ENCODE measurements around the gene ATP9A.
A peak's percentile ranks its signal among the peaks of the same experiment; 100 is the strongest.

ATP9A gene

DNA sequence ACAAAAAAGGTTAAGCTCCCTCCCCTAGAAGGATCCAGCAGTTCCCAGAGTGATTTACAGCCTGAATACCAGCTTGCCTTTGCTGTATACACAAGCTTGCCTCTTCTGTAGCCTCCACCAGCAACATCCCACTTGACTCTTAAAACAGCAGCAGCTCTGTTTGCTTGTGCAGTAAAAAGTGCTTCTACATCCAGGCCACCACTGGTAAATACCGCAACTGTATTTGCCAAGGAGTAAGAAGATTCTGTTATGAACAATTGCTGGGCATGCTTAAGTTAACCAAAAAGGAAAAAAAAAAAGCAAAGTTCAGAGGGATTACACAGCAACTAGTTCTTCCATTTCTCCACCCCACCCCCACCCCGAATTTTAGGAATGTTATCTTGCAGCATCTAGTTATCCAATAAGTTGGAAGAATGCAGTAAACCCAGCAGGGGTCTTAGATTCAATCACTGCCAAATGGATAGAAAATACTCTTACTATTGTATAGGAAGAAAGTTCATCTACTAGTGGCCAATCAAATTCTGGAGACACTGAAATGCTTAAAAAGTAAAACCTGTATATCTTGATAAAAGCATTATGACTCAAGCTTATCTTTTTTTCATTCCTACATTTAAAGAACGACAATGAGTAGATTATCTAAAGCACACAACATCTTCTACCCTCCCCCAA is 29.3 kb upstream of the ATP9A start (continued):
- TF ChIP-seq, protein P1, sequence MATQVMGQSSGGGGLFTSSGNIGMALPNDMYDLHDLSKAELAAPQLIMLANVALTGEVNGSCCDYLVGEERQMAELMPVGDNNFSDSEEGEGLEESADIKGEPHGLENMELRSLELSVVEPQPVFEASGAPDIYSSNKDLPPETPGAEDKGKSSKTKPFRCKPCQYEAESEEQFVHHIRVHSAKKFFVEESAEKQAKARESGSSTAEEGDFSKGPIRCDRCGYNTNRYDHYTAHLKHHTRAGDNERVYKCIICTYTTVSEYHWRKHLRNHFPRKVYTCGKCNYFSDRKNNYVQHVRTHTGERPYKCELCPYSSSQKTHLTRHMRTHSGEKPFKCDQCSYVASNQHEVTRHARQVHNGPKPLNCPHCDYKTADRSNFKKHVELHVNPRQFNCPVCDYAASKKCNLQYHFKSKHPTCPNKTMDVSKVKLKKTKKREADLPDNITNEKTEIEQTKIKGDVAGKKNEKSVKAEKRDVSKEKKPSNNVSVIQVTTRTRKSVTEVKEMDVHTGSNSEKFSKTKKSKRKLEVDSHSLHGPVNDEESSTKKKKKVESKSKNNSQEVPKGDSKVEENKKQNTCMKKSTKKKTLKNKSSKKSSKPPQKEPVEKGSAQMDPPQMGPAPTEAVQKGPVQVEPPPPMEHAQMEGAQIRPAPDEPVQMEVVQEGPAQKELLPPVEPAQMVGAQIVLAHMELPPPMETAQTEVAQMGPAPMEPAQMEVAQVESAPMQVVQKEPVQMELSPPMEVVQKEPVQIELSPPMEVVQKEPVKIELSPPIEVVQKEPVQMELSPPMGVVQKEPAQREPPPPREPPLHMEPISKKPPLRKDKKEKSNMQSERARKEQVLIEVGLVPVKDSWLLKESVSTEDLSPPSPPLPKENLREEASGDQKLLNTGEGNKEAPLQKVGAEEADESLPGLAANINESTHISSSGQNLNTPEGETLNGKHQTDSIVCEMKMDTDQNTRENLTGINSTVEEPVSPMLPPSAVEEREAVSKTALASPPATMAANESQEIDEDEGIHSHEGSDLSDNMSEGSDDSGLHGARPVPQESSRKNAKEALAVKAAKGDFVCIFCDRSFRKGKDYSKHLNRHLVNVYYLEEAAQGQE (tag by site-specific recombination; IDR thresholded peaks at IDR 0.05): no peak
- no peak for TF ChIP-seq ZNF624 (tag by site-specific recombination; IDR thresholded peaks at IDR 0.05)
- TF ChIP-seq ZFHX2 (tag by site-specific recombination; conservative IDR thresholded peaks at IDR 0.05): no peak
- no peak for TF ChIP-seq ZNF76 (tag by site-specific recombination; IDR thresholded peaks at IDR 0.05; ENCODE audit: borderline replicate concordance, low read depth)
- no peak for TF ChIP-seq ZNF473 (tag by site-specific recombination; IDR thresholded peaks at IDR 0.05)
- no peak for TF ChIP-seq ZNF24 (tag by site-specific recombination; IDR thresholded peaks at IDR 0.05)
- TF ChIP-seq, protein P2, sequence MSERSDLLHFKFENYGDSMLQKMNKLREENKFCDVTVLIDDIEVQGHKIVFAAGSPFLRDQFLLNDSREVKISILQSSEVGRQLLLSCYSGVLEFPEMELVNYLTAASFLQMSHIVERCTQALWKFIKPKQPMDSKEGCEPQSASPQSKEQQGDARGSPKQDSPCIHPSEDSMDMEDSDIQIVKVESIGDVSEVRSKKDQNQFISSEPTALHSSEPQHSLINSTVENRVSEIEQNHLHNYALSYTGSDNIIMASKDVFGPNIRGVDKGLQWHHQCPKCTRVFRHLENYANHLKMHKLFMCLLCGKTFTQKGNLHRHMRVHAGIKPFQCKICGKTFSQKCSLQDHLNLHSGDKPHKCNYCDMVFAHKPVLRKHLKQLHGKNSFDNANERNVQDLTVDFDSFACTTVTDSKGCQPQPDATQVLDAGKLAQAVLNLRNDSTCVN (tag by site-specific recombination; optimal IDR thresholded peaks at IDR 0.05): no peak
- TF ChIP-seq, protein P3, sequence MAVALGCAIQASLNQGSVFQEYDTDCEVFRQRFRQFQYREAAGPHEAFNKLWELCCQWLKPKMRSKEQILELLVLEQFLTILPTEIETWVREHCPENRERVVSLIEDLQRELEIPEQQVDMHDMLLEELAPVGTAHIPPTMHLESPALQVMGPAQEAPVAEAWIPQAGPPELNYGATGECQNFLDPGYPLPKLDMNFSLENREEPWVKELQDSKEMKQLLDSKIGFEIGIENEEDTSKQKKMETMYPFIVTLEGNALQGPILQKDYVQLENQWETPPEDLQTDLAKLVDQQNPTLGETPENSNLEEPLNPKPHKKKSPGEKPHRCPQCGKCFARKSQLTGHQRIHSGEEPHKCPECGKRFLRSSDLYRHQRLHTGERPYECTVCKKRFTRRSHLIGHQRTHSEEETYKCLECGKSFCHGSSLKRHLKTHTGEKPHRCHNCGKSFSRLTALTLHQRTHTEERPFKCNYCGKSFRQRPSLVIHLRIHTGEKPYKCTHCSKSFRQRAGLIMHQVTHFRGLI (tag by site-specific recombination; IDR thresholded peaks at IDR 0.05): no peak
- TF ChIP-seq, protein P4, sequence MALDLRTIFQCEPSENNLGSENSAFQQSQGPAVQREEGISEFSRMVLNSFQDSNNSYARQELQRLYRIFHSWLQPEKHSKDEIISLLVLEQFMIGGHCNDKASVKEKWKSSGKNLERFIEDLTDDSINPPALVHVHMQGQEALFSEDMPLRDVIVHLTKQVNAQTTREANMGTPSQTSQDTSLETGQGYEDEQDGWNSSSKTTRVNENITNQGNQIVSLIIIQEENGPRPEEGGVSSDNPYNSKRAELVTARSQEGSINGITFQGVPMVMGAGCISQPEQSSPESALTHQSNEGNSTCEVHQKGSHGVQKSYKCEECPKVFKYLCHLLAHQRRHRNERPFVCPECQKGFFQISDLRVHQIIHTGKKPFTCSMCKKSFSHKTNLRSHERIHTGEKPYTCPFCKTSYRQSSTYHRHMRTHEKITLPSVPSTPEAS (tag by site-specific recombination; IDR thresholded peaks at IDR 0.05): no peak
- TF ChIP-seq ZNF433 (tag by site-specific recombination; IDR thresholded peaks at IDR 0.05; ENCODE audit: low read depth): no peak
- 0 out of 2 replicates have a peak, but pooled peaks have one; percentile 11 for TF ChIP-seq ZBTB8A (tag by site-specific recombination; IDR thresholded peaks at IDR 0.05)
- TF ChIP-seq ZNF843 (tag by site-specific recombination; IDR thresholded peaks at IDR 0.05): no peak
- no peak for TF ChIP-seq ZFP41 (tag by site-specific recombination; IDR thresholded peaks at IDR 0.05; ENCODE audit: borderline replicate concordance)
- TF ChIP-seq YY1 (tag by site-specific recombination; IDR thresholded peaks at IDR 0.05): no peak
- TF ChIP-seq SP3 (tag by site-specific recombination; IDR thresholded peaks at IDR 0.05): no peak
- no peak for TF ChIP-seq REPIN1 (tag by site-specific recombination; IDR thresholded peaks at IDR 0.05; ENCODE audit: low read depth)
- no peak for TF ChIP-seq ZNF169 (tag by site-specific recombination; IDR thresholded peaks at IDR 0.05)
- TF ChIP-seq, protein P5, sequence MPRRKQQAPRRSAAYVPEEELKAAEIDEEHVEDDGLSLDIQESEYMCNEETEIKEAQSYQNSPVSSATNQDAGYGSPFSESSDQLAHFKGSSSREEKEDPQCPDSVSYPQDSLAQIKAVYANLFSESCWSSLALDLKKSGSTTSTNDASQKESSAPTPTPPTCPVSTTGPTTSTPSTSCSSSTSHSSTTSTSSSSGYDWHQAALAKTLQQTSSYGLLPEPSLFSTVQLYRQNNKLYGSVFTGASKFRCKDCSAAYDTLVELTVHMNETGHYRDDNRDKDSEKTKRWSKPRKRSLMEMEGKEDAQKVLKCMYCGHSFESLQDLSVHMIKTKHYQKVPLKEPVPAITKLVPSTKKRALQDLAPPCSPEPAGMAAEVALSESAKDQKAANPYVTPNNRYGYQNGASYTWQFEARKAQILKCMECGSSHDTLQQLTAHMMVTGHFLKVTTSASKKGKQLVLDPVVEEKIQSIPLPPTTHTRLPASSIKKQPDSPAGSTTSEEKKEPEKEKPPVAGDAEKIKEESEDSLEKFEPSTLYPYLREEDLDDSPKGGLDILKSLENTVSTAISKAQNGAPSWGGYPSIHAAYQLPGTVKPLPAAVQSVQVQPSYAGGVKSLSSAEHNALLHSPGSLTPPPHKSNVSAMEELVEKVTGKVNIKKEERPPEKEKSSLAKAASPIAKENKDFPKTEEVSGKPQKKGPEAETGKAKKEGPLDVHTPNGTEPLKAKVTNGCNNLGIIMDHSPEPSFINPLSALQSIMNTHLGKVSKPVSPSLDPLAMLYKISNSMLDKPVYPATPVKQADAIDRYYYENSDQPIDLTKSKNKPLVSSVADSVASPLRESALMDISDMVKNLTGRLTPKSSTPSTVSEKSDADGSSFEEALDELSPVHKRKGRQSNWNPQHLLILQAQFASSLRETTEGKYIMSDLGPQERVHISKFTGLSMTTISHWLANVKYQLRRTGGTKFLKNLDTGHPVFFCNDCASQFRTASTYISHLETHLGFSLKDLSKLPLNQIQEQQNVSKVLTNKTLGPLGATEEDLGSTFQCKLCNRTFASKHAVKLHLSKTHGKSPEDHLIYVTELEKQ (tag by site-specific recombination; IDR thresholded peaks at IDR 0.05; ENCODE audit: borderline replicate concordance): no peak
- peak; percentile 93 for TF ChIP-seq HOXD13 (CRISPR knock-in tag; IDR thresholded peaks at IDR 0.05; ENCODE audit: borderline replicate concordance)
- peak; percentile 37; the same call in 1 of the 2 replicates for TF ChIP-seq ZNF341 (tag by site-specific recombination; IDR thresholded peaks at IDR 0.05; ENCODE audit: low read depth)
- peak; percentile 59 for TF ChIP-seq ZNF561 (tag by site-specific recombination; IDR thresholded peaks at IDR 0.05; ENCODE audit: borderline replicate concordance)
- no peak for TF ChIP-seq KLF1 (tag by site-specific recombination; IDR thresholded peaks at IDR 0.05)
- no peak for TF ChIP-seq ZNF701 (tag by site-specific recombination; IDR thresholded peaks at IDR 0.05)
- TF ChIP-seq, protein P6, sequence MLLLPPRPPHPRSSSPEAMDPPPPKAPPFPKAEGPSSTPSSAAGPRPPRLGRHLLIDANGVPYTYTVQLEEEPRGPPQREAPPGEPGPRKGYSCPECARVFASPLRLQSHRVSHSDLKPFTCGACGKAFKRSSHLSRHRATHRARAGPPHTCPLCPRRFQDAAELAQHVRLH (tag by site-specific recombination; IDR thresholded peaks at IDR 0.05): no peak
- TF ChIP-seq, protein P7, sequence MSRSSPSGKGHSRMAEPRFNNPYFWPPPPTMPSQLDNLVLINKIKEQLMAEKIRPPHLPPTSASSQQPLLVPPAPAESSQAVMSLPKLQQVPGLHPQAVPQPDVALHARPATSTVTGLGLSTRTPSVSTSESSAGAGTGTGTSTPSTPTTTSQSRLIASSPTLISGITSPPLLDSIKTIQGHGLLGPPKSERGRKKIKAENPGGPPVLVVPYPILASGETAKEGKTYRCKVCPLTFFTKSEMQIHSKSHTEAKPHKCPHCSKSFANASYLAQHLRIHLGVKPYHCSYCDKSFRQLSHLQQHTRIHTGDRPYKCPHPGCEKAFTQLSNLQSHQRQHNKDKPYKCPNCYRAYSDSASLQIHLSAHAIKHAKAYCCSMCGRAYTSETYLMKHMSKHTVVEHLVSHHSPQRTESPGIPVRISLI (tag by site-specific recombination; IDR thresholded peaks at IDR 0.05): no peak
- no peak for TF ChIP-seq ZNF274 (IDR thresholded peaks at IDR 0.05; ENCODE audit: low read length)
- TF ChIP-seq ZNF274 (tag by site-specific recombination; IDR thresholded peaks at IDR 0.05; ENCODE audit: borderline replicate concordance): no peak
- TF ChIP-seq KLF8 (tag by site-specific recombination; IDR thresholded peaks at IDR 0.05): 0 out of 2 replicates have a peak, but pooled peaks have one; percentile 1

Data from HEK293 (cell line).